ENCODE results near the gene TLCD3B.

- TF ChIP-seq CTCF (IDR thresholded peaks at IDR 0.05) (no peak), POLR2A (IDR thresholded peaks at IDR 0.05) (no peak)
Measured at GRCh38 chr16:30016555-30017276, 14.4 kb downstream of the TLCD3B start.
